Head of caudate nucleus (tissue), 42 donors: ENCODE results near the gene DGKB.
"Not testable (repeated sequence)": the region's sequence is repeated elsewhere in the genome, so short reads cannot be mapped to it uniquely, and the experiment has no call there.

ENCODE experiments used
- DNase-seq, 42 donors: peaks; one replicate each; pipeline versions ENCODE4 v3.0.0 to v3.0.0-alpha.2; 2020 to 2021; ENCODE audit warnings: mixed read lengths in 7 of 42
- intact Hi-C: fragments of 100-400 bp; cut with DNase I; formaldehyde crosslinking; loops from one replicate; pipeline ENCODE4 v1.15.0; 2022

Gene DGKB

DNA sequence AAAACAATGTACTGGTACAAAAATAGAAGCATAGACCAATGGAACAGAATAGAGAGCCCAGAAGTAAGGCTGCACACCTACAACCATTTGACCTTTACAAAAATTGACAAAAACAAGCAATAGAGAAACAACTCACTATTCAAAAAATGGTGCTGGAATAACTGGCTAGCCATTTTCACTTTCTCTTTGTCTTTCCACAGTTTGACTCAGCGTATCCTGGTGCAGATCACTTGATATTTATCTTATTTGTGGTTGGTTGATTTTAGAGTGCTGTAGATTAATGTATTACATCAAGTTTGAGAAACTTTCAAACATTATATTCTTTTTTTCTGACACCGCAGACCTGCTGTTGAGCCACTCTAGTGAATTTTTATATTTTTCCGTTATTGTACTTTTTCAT, 381.4 kb downstream of the DGKB start:
- intact Hi-C loops = no loop called here
- DNase-seq = no peak

GRCh38 chr7:14510268-14510667, 392.3 kb downstream of the DGKB start:
- no peak for DNase-seq
- intact Hi-C loops = no loop called here

GRCh38 chr7:14507617-14508016, 394.9 kb downstream of the DGKB start:
- DNase-seq = no peak
- intact Hi-C loops = no loop called here

- intact Hi-C loops = no loop called here
- DNase-seq = no peak
These were observed 396.6 kb downstream of the DGKB start for GRCh38 chr7:14505906-14506305.

DNA sequence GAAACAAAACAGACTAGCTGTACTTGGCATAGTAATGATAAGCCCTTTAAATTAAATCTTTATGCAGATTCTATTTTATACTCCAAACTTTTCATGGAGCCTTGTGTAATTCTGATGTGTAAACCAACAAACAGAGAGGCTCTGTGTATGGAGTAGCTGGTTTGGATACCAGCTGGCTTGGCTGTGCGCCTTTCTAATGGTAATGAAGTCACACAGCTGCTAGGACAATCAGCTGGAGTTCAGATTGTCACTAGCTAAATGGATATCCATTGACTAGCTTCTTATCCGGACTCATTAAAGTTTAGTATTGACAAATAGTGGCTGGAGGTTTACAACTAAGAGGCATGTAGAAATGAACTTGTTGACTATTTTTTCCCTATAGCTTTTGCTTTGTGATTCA, 398.4 kb downstream of the DGKB start:
- peak in 31 of 42 donors; percentile 9 to 74 (median 38) for DNase-seq
- intact Hi-C loops = no loop called here

DNA sequence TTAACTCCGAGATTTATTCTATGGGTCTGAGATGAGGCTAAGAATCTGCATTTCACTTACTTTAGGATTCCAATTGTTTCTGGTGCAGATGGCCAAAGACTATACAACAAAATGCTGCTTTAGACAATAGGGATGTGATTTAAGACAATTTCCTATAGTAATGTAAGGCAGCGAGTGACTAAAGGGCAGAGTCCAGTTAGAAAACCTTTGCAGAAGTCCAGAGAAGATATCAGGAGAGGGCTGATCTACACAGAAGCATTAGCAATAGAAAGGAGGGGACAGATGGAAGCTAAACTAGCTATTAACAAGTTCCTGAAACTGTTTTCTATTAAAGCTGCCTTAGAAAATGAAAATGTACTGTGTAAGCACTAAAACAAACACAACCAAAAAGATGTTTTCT, 398.9 kb downstream of the DGKB start:
- intact Hi-C loops = no loop called here
- DNase-seq = no peak

DNA sequence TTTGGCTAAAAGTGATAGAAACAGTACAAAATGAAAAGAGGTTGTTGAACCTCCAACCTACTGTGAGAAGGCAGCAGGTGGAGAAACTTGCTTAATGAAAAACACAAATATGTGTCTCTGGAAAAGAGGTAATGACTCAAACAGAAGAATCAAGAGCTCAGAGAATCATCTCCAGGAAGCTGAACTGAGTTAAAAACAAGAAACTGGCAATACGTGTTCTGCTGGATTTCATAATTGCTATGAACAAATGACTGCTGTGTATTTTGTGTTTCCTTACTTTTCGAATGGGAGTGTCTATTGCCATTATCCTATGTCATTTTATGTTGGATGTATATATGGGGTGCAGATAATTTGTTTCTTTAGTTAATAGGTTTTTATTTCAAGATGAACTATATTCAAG, 401.1 kb downstream of the DGKB start:
- intact Hi-C loops = no loop called here
- no peak for DNase-seq

- intact Hi-C loops = no loop called here
- no peak for DNase-seq
These were observed 405.2 kb downstream of the DGKB start for GRCh38 chr7:14497390-14497789.

DNA sequence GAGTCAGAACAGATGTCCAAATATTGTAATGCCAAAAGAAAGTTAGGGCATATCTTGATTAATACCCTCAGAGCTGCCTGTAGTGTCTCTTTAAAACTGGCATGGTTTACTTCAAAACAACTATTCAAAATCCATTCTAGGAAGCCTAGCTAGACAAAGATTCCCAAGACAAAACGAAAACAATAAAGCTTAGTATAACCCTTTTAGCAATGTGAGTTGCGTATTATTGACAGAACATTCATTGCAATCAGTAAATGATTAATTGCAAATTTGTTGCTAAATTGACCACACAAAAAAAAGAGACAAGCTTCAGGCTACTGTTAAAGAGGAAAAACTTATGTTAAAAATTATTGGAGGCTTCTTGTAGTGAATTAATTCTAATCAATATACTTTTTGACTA, 406.9 kb downstream of the DGKB start:
- intact Hi-C loops = no loop called here
- no peak for DNase-seq

- DNase-seq = no peak
- intact Hi-C loops = no loop called here
These were observed 414.7 kb downstream of the DGKB start for GRCh38 chr7:14487701-14488395.

DNA sequence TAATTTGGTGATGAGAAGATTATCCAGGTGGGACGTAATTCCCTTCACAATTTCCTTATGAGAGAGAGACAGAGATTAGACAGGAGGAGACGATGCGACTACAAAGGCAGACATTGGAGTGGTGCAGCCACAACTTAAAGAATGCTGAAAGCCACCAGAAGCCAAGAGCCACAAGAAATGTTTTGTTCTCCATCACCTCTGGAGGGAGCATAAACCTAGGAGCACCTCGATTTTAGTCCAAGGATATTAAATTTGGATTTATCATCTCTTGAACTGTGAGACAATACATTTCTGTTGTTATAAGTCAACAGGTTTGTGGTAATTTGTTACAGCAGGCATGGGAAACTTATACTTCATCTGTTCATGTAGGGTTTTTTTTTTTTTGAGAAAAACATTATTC, 418.9 kb downstream of the DGKB start:
- no peak for DNase-seq
- intact Hi-C loops = no loop called here

- DNase-seq = no peak
- intact Hi-C loops = no loop called here
These were observed 422.3 kb downstream of the DGKB start for GRCh38 chr7:14480281-14480680.

GRCh38 chr7:14478834-14479510, 423.6 kb downstream of the DGKB start:
- intact Hi-C loops = no loop called here

DNA sequence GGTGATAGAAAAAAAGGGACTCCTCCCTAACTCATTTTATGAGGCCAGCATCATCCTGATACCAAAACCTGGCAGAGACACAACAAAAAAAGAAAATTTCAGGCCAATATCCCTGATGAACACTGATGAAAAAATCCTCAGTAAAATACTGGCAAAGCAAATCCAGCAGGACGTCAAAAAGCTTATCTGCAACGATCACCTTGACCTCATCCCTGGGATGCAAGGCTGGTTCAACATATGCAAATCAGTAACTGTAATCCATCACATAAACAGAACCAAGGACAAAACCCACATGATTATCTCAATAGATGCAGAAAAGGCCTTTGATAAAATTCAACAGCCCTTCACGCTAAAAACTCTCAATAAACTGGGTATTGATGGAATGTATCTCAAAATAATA, 440.8 kb downstream of the DGKB start:
- DNase-seq, intact Hi-C loops: not testable (repeated sequence)

More at GRCh38 chr7:14478834-14479510, 423.6 kb downstream of the DGKB start:
- DNase-seq = no peak

DNA sequence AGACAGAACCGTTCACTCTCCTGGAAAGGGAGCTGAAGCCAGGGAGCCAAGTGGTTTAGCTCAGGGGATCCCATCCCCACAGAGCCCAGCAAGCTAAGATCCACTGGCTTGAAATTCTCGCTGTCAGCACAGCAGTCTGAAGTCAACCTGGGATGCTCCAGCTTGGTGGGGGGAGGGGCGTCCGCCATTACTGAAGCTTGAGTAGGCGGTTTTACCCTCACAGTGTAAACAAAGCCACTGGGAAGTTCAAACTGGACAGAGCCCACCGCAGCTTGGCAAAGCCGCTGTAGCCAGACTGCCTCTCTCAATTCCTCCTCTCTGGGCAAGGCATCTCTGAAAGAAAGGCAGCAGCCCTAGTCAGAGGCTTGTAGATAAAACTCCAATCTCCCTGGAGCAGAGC, 443.7 kb downstream of the DGKB start:
- DNase-seq, intact Hi-C loops: not testable (repeated sequence)

DNA sequence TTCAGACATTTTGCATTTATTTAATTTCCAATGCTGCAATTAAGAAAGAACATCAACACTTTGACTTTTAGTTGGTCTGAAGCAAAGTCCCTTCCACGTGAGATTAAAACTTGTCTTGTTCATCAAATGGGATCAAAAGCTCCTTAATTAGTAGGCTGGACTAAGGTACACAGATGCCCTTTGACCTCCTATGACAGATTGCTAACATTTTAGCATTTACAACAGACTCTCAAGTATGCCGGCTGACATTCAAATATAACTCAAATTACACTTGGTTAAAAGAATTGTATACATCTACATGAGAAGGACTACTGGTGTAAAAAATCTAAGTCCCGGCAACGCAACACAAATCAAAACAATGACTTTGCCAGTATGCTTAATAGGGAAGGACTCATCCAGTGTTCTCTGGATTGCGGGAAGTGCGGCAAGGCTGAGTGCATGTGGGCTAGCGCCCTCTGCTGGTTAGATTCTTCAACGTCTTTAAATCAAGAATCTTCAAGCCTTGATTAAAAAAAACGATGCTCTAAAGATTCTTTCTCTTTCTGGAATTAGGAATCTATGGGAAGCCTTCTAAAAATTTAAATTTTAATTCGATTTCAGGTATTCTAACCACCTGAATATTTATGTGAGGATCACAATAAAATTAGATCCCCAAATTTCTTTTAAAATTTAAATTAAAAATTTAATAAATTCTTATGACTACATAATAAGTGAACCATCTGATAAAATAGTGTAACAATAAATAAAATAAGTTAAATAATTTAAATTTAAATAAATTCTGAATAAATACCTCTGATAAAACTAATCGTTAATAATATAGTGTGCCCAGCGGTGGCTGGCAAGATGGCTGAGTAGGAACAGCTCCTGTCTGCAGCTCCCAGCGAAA, 444.7 kb downstream of the DGKB start:
- peak; percentile 46 to 90 (median 74) for DNase-seq
- intact Hi-C loops = no loop called here

- intact Hi-C loops = no loop called here
- DNase-seq = no peak
These were observed 453.3 kb downstream of the DGKB start for GRCh38 chr7:14449291-14449690.

- intact Hi-C loops = no loop called here
- no peak for DNase-seq
These were observed 455.7 kb downstream of the DGKB start for GRCh38 chr7:14446829-14447228.

DNA sequence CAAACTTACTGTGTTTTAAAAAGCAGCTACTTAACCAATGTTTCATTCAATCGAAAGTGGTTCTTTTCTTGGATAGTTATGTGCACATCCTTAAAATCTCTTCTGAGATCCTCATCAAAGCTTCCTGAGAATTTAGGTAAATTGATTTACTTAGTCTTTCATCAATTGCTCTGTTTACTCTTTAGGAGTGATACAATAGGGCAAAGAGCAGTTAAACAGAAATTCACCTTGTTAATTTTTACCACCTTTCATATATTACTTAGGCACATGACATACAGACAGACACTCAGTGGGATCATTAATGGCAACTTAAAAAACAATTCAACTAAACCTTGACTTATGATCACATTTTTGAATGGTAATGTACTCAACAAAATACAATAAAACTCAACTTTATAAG, 456.3 kb downstream of the DGKB start:
- intact Hi-C loops = no loop called here
- DNase-seq = no peak

- intact Hi-C loops = no loop called here
These were observed 464.2 kb downstream of the DGKB start for GRCh38 chr7:14438366-14438765.

More at GRCh38 chr7:14438366-14438765, 464.2 kb downstream of the DGKB start:
- no peak for DNase-seq
